Stimulated activated CD4-positive, alpha-beta T cell treated with anti-CD3 and anti-CD28 coated beads, Interleukin-2, amount 100 ng/mL, for 48 hours (primary cell): ENCODE measurements around the gene PIK3C2G.

ENCODE experiments used
- DNase-seq, 2 donors: peaks; one replicate each; pipeline ENCODE4 v3.0.0-alpha.2; 2020

Gene PIK3C2G

DNA sequence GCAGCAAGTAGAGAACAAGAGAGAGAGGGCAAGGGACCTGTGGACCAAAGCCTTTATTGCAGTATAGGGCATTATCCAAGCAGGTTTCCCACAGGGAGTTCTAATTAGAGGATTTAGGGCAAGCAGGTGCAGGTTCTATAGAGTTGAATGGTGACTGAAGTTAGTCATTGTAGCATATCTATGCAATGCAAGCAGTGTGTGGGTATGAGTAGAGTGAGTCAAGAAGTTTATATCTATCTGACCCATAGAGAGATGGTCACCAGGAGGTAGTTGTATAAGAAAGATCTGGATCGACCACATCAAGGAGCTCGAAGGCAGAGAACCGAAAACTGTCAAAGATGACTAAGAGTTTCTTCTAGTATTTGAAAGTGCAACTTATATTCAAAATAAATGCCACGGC is 309.2 kb downstream of the PIK3C2G start:
- no peak for DNase-seq

DNA sequence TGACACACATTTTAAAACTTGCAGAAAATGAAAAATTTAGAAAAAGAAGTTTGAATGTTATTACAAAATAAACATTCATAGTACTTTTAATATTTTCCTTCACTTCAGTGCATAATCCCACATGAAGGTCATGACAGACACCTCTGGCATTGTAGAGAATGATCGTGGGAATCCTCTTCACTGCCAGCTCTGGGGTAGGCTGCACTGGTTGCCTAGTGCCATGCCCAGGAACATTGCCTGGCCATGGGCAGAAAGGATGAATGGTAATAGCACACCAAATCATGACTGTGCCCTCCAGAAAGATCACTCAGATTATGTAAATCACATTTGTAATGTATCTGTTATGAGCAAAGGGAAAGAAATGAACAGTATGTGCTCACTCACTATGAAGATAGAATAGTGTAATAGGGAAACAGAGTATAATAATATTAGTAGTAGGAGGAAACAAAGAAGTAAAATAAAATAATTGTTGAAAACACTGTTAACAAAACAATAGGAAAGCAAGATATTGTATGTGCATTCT is 314.8 kb downstream of the PIK3C2G start:
- DNase-seq: no peak

DNA sequence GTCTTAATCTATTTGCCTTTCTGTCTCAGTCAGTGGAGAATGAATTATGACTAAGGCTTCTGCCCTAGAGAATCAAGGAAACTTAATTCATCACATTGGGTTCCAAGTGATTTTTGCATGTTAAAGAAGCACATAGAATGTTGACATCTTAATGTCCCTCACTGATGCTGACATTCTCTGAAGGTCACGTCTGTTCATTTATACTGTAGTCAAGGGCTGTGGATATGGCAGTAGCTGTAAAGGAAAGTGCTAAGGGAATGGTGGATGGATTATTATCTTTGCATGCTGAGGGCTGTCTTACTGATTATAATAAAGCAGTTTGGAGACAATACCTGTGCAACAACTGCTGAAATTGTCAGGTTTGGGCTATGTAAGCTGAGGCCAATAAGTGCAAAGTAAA is 315.3 kb downstream of the PIK3C2G start:
- no peak for DNase-seq

DNA sequence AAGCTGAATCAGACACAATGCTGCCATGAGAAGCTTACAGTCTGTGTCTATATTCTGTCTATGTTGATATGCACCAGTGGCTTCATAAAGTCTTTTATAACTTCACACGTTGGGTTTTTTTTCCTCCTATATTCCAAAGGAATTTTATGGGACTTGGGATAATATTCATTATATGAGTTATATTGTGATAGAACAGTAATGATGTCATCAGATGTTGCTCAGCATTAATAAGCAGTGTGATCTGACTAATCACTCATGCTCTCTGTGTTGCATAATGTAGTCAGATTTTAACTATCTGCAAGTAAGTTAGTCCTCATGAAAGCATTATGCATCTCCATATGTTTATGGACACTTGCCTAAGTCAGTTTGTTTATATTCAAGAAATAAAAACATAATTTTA is 316.9 kb downstream of the PIK3C2G start:
- DNase-seq: no peak

DNA sequence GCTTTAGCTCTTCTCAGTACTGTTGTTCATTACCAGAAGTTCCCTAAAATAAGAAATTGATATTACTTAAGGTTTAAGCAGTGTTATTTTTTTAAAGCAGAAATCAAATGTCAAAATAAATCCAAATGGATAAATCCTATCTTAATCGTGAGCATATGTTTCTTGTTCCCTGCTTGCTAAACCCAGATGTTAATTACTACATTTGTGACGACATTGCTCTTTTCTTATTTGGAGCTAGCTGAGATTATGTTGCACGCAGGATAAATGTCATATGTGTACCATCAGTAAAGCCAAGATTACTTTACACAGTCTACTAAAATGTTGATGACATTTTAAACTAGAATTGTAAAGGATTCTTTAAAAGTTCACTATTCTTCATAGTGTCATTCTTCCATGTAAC is 319.0 kb downstream of the PIK3C2G start:
- no peak for DNase-seq

DNA sequence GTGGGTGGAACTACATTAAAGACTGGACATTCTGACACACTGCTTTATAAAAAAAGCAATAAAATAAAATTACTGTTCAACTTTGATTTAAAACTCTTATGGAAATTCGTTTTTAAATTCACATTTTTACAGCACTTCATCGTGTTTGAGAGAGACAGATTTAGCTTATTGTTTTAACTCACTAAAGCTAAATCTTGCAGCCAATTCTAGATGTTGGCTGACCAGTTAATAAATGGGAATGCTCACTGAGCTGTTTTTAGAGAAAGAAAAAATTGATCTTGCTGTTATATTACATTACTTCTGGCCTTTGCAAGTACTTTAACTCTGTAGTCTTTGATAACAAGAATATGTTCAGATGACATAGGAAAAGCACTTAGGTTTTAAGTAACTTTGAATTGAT is 319.4 kb downstream of the PIK3C2G start:
- no peak for DNase-seq

DNA sequence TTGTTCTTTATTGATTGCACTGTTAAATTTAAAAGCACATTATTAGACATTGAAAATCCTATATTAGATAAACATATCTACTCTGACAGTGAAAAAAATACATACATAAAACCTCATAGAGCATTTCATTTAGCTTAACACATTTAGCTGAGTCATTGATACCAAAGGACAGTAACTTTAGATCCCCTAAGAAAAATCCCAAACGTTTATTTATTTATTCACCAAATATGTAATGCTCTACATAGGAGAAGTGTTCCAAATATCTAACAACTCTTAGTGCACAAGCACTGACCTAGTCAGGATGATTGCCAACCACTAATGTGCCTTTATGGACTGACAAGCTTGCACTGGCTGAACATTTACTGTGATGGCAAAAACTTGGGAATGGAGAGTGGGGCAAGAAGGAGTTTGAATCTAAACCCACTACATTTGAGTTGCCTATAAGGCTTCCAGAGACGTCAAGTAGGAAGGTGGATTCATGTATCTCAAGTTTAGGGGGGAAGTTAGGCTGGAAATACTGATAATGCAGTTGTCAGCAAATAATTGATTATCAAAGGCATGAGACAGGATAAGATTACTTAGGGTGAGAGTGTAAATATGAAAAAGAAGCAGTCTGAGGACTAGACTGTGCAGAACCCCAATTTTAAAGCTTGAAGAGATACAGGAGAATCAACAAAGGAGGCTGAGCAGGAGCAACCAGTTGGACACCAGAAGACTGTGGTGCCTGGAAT is 320.1 kb downstream of the PIK3C2G start:
- DNase-seq: no peak

DNA sequence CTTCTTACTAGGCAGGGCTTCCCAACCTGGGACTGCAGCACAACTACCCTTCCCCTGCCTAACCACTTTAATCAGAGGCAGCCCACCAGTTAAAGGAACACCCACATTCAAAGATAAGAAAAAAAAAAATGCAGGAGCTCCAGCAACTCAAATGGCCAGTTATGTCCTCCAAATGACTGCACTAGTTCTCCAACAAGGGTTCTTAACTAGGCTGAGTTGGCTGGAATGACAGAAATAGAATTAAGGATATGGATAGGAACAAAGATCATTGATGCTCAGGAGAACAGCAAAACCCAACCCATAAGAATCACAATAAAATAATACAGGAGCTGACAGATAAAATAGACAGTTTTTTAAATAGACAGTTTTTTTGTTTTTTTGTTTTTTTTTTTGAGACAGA is 322.3 kb downstream of the PIK3C2G start:
- no peak for DNase-seq

DNA sequence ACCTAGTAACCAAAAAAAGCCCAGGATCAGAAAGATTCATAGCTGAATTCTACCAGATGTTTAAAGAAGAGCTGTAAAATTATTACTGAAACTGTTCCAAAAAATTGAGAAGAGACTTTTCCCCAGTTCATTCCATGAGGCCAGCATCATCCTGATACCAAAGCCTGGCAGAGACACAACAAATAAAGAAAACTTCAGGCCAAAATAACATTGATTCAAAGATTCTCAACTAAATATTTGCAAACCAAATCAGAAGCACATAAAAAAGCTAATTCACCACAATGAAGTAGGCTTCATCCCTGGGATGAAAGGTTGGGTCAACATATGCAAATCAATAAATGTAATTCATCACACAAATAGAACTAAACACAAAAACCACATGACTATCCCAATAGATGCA is 325.3 kb downstream of the PIK3C2G start:
- no peak for DNase-seq

DNA sequence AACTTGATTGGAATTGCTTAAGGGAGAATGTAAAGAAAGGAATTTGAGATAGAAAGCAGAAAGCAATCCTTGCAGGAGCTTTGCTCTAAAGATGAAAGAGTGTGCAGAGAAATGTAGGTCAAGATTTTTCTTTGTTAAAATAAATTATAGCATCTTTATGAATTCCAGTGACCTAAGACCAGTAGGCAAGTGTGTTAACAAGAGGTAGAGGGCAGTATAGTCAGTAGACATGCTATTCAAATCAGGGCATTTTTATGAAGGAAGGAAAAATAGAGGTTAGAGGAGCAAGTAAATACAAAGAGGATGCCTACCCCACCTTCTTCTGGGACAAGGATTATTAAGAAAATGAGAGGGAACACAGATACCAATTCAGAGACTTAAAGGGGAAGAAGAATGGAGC is 328.0 kb downstream of the PIK3C2G start:
- no peak for DNase-seq

DNA sequence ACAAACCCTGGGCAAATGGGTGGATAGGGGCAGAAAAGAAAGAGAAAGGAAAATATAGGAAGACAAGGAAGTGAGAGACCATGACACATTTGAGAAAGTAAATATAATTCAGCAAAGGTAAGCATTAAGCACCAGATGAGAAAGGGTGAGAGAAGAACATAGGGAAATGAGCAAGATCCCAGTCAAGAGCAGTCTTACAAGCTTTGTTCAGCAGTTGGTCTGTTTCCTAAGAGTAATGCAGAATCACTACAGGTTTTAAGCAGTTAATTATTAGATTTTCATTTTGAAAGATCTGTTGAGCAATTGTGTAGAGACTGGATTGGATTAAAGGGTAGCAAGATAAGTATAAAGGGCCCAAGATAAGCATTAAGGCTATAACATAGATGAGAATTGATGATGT is 330.2 kb downstream of the PIK3C2G start:
- no peak for DNase-seq

DNA sequence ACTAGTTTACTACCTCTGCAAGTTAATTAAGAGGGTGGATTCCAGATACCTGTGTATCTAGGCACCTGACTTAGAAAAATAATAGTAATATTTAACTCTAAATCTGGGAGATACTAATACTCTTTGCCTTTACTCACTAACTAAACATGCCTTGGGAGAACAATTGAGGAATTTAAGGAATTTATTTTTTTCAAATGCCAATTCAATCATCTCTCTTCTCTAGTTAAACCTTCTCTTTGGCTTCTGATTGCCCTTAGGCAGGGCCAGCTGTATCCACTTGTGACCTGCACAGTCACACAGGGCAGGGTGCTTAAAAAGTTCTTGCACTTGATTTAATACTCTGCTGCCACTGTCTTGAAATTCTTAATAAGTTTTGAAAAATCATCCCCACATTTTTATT is 334.1 kb downstream of the PIK3C2G start:
- DNase-seq: no peak

DNA sequence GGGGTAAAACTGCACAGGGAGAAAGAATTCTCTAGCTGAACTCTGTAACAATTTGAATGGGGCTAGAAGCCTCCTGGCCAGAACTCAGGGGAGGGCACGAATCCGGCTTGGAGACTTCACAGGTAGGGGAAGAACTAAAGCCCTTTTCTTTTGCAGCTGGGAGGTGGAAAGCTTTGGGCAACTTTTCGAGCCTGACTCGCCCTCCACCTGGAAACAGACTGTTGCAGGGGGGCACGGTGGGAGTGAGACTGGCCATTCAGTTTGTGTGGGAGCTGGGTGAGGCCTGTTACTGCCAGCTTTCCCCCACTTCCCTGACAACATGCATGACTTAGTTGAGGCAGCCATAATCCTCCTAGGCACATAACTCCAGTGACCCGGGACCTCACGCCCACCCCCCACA is 340.6 kb downstream of the PIK3C2G start:
- DNase-seq: no peak

DNA sequence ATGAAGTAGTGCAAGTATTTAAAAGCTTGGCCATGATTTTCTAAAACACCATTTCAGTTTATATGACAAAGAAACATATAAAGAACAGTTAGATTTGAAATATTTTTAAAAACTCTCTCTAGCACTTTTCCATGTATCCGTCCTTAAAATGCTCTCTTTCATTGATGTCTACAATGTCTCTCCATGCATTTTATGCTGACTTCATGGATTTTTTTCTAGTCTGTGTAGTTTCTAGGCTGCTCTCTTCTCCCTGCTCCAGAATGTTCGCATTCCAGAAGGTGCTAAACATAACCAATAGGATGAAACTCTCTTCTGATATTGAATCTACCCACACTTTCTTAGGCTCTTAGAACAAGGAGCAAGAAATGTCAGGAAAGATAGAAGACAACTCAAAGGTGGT is 351.7 kb downstream of the PIK3C2G start:
- DNase-seq: no peak

DNA sequence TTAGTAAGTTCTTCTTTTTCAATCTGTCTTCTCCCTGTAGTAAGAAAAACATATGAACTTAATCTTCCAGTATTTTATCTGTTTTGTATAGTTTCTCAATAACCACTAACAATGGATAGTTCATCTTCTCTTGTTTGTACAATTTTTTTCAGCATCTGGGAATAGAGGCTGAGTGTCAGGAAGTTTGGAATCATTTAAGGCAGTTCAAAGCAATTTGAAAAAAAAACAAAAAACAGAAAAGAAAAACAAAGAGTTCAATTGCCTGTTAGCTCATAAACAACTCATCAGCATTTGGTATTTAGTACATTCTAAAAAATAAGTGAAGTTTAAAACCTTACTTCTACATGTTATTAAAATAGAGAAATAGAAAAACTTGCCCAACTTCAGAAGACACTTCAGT is 359.7 kb downstream of the PIK3C2G start:
- DNase-seq: no peak

DNA sequence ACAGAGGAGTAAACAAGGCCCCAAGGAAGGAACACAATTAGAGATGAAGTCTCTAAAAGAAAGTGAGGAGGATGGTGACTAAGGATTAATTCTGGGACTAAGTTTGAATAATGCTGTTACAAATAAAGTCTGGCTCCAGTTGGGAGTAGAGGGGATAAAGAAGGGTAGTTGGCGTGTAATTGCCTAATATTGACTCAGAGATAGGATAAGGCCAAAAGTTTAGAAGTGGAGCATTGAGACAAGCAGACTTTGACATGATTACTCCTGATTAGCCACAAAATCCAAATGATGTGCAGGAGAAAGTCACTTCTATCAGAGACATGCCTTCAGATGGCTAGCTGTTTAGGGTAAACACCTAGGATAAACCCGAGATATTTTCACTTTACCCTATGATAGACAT is 368.1 kb downstream of the PIK3C2G start:
- DNase-seq: no peak

DNA sequence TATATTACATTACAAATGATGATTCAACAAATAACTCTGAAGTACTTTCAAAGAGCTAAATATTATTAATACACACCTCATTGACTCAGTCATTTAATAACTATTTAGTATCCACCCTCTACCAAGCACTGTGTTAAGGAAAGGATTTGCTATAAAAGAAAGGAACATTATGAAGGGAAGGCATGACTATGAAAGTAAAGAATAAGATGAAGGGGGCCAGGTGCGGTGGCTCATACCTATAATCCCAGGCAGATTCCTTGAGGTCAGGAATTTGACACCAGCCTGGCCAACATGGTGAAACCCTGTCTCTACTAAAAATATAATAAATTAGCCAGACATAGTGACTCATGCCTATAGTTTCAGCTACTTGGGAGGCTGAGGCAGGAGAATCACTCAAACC is 368.6 kb downstream of the PIK3C2G start:
- DNase-seq: no peak

DNA sequence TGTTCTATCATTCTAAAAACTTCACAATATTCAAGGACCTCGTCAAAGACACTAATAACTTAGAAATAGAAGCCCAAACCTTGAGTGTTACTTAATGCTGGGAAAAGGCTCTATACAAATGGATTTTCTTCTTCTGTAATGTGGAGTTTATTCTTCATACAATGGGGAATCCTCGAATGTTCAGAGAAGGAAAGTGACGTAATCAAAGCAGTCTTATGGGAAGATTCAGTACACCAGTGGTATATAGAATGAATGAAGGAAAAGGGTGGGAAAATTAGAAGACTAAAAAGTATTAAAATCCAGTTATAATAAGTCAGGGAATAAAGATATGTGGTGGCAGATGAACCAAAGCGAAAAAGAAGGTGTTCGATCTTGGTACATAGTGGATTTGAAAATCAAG is 370.0 kb downstream of the PIK3C2G start:
- DNase-seq: no peak

DNA sequence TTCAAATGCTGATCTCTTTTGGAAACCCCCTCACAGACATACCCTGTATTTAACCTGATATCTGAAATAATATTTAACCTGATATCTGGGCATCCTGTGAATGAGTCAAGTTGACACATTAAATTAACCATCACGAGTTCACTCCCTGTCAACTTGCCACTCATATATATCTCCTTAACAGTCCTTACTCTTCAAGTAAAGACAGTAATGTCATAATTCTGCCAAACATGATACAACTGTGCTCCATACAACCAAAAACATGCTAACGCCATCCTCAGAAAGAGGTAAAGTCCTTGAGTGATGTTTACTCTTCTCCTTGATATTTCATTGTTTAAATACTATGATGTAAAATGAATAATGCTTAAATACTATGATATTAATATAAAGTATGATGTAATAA is 371.5 kb downstream of the PIK3C2G start:
- no peak for DNase-seq

DNA sequence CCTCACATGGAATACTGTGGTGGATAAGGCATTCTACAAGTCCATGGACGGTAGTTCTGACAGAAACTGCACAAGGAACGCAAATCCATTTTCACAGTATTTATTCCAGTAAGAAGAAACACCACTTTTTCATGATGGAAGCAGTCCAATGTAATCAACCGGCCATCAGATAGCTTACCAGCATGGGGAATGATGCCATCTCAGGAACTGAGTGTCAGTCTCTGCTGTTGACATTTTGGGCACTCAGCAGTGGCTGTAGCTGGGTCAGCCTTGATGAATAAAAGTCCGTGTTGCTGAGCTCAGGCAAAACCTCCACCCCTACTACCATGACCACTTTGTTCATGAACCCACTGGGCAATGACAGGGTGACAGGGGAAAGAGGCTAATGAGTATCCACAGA is 373.1 kb downstream of the PIK3C2G start:
- DNase-seq: no peak

DNA sequence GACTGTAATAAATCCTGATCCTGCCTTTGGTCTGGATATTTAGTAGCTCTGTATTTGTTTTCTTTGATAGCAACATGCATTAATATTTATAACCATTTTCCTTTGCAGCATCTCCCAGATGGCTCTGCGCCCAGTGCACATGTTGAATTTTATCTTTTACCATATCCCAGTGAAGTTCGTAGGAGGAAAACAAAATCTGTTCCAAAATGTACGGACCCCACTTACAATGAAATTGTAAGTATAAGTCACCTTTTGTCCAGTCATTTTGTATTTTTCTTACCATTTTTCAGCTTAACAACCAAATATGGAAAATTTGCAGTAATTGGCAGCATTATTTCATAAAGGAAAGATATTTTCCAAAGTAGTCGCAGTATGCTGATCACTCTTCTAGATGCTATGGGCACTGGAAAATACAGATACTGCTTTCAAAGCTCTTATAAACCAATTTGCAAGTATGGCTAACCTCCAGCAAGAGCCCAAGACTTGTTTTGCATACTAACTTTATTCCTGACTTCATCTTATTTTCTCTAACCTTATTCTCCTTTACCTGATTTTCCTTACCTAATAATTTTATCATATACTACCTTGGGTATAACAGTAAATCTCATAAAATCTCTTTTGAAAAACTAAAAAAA is 379.1 kb downstream of the PIK3C2G start:
- no peak for DNase-seq

DNA sequence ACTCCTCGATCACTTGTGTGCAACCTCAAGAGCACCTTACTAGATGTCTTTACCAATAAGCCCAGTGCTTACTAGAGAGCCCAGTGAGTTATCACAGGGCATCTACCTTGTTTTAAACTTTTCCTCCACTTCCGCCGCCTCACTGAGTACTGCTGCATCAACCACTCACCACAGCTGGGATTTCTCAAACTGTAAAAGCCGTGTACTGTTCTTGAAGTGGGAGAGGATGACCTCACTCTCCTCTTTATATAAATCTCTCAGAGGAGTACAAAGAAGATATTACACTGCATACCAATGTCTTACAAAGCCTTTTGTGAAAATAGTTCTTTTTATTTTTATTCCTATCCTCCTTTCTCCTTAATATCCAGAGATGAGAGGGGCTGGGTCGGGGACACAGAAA is 382.4 kb downstream of the PIK3C2G start:
- no peak for DNase-seq

DNA sequence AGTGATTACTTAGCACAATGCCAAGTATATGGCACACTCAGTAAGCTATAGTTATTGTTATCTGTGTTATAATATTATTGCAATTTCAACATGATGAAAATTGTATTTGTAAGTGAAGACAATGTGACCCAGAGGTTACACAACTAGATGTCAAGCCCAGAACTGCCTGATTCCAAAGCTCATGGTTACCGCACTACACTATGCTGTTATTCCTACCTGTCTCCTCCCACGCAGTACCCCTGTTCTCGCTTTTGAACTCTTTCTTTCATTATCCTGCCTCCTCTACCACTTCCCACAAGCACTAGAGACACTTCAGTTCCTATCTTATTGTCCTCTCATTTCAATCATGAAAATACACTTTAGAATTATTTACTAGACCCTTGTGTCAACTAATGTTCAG is 383.2 kb downstream of the PIK3C2G start:
- DNase-seq: no peak

DNA sequence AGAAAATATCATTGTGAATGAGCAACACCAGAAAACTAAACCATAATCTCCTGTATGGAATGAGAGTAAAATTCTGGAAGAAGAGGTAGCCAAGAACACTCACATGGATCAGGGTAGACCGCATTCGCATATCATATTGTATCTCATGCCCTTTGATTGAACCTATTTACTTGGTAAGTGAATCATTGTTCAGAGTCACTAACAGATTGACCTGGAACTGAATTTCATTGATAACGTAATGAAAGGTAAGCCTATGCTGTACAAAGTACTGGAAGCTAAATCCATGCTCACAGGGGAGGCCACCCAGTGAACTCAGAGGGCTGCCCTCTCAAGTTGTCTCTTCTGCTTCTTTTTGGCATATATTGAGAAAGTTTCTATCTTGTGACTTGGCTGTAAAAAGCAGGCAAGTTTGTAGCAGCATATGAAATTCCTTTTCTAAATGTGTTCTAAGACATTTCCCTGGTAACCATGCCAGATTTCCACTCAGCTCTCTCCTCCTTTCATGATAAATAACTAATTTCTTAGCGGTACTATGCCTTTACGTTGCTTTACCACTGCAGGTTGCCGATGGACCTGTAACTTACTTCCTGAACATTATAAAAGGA is 385.1 kb downstream of the PIK3C2G start:
- DNase-seq: no peak
